Skin of body (tissue), 2 donors: ENCODE measurements around the gene TNFAIP8L3. TPM values are rescaled to one million over a fixed set of nuclear protein-coding genes. Genes with fewer than 3 reads are reported as not detected.

Experiments used
- DNase-seq: peaks from one replicate; lab custom pipeline; 2025; lab: John Stamatoyannopoulos, UW
- total RNA-seq: library from RNA; depleted of rRNA; stranded (reverse); fragments of >200 nt; gene quantifications from one replicate; pipeline ENCODE4 v1.2.3, GENCODE V29; 2014

The TNFAIP8L3 gene
- total RNA-seq, 1 donor from 2014 or later, result 5.8 TPM

DNA sequence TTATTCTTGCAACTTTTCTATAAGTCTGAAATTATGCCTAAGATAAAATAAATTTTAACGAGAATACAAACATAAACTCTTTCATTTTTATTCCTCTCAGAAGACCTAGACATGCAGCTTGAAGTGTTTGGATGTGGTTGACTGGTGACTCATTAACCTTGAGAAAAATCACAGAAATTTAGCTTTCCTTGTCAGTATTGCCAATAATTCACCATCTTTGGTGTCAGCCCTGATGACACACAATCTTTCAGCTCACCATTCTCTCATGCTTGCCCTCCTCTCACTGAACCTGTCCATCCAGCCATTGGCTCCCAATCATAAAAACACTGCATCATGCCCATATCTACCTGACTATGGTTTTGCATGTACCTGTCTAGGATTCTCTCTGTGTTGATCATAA lies 22.6 kb upstream of the TNFAIP8L3 start:
- no peak for DNase-seq

DNA sequence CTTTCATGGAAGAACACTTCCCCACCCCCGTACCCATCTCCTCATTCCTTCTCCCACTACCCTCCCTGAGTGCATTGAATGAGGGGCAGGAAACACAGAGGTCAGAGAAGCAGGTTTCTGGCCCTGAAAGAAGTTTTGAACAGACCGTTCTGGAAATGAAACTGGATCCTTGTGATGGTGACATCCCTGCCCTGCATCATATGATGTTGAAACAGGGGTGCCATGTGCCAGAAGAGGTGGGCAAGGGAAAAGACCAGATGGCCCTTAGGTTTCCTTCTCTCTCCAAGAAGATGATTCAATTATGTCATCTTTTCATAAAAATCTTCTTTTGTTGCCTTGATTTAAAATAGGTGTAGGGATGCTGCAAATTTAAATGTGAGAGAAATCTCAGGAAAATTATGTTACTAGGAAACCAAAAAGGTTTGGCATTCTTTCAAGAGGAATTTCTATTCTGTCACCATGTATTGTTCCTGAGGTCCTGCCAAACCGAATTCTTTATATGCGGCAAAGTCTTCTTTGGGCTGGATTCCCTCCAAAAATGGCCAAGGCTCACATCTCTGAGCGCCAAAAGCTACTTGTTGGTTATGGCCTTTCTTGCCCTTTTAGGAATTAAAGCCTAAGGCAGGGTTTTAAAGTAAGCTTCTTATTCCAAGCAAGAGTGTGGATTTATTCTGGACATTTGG lies 19.9 kb upstream of the TNFAIP8L3 start:
- DNase-seq, result no peak

DNA sequence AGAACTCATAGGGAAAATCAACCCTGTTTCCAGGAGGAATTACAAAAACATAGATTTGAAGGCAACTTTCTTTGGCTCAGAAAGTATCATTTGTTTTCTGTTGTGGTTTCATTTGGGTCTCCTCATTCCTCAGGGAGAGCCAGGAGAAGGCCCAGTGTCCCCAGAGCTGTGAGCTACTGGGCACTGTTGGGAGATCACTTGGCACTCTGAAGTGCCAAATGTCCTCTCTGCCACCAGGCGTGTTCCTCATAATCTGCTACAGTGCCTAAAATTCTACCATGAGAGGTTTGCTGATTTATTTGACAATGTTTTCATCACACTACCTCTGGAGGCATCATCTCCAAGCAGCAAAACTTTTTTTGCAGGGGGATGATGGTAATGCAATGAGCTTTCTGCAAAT lies 17.4 kb upstream of the TNFAIP8L3 start:
- DNase-seq, result no peak

DNA sequence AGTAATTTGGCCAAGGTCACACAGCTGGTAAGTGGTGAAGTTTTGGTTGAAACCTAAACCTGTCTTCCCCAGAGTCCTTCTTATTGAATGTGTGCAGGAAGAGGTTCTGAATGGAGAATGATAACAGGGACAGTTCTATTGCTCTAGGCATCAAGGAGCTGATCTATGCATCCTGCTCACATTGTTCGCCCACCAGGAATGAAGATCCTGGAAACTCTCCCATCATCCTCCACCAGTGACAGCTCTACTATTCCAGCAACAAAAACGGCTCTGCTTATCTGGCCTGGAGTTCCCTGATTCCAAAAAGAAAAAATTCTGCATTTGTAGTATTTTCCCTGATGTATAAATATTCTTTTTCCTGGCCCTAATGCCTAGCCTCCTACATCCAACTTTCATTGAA lies 16.4 kb upstream of the TNFAIP8L3 start:
- DNase-seq, result no peak

DNA sequence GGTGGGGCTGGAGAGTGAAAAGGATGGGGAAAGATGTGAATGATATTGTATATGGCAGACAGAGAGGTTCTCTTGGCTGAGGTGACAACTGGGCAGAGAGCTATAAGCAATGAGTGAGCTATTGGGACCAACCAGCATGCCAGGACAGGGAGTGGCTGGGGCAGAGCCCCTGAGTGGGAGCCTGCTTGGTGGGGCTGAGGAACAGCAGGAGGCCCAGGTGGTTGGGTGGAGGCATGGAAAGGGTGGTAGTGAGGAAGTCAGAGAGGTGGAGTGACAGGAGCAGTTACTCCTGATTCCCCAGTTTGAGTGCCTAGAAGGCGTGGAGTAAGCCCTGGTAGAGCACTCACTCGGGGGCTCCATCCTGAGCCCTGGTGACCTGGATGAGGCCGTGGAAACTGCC lies 15.5 kb upstream of the TNFAIP8L3 start:
- DNase-seq, result no peak

DNA sequence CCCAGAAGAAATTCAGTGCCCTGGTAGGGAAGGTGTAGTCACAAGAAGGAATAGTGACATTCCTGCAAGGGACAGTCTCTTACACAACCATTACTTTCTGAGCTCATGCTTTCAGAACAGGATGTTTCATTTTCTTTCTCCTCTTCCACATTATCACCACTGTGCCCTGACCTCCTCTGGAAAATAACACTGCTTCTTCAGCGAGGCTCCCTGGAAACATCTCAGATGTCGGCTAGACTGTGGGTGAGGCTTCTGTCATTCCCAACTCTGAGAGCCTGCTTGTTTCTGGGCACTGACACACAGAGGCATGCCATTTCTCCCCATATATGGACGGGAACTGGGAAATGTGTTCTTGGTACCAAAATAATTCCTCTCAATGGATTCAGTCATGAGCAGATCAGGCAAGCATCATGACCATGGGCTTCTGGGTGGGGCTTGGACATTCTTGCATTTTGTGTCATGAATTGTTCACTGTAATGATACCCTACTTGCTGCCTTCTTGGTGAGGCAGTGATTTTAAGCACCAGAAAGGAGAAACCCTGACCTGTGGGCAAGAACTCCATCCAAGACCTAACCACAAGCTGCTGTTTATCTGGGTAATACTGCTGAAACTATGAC lies 14.3 kb upstream of the TNFAIP8L3 start:
- no peak for DNase-seq

DNA sequence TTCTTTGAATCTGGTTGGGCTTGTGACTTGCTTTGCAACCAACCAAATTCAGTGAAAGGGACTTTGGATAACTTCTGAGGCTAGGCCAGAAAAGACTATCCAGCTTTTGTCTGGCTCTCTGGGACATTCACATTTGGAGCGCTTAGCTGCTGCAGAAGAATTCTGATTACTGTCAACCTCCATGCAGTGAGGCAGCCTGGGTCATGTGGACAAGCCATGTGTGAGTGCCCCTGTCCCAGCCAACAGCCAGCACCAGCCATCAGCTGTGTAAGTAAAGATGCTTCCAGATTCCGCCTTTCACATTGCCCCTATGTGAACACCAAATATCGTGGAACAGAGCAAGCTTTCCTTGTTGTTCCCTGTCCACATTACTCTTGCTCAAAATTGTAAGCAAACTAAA lies 12.9 kb upstream of the TNFAIP8L3 start:
- no peak for DNase-seq

DNA sequence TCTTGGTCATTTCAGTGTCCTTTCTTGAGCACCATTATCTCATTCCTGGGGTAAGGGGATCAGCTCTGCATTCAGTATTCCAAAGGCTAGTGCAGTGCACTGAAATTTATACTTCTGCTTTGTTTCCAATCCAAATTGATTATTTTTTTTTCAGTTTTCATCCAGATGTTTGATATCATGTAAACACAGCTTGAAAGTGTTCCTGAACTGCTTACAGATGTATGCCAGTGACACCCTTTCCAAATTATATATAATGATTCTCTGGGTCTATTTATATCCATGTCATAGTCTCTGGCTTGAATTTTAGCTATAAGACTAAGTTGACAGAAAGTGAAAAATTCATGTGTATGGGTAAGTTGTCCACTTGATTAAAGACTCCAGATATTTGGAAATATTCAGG lies 11.8 kb upstream of the TNFAIP8L3 start:
- no peak for DNase-seq

DNA sequence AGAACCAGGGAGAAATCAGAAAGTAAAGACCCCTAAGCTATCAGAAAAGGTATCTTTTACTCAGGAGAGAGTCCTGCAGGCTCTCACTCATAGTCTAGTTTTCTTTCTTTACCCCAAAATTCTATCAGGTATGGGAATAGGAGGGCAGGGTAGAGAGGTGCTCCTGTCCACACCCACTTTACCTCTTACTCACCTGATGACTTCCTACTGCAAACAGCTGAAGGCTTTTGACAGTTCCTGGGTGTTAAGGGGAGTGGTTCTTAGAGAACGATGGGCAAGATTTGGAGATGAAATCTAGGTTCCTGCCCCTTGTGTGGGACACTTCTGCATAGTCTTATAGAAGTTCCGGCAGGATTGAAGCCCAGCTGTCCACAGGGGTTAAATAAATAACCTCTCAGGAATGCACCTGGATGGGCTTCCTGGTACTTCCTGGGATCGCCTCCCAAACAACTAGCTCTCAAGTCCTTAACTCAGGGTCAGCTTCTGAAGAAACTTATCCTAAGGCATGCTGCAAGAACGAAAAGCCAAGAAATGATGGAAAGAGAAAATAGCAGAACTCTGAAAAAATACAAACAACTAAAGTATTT lies 10.8 kb upstream of the TNFAIP8L3 start:
- no peak for DNase-seq

DNA sequence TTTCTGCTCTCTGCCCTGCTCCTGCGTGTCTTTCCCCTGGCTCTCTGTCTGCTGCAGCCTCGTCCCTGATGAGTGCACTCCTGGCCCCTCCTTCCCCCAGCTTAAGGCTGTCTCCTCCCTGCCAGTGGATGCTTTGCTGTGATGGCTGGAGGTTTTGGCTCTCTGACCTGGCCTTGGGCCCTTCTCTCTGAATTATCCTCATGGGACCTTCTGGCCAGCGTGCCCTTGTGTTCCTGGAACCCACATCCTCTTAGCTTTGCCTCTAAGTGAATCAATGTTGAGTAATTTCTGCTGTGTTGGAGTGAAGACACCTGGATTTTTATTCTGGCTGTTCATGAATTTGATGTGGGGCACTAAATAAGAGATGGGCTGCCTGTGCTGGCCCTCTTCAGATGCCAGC lies 9.8 kb upstream of the TNFAIP8L3 start:
- DNase-seq, result no peak

DNA sequence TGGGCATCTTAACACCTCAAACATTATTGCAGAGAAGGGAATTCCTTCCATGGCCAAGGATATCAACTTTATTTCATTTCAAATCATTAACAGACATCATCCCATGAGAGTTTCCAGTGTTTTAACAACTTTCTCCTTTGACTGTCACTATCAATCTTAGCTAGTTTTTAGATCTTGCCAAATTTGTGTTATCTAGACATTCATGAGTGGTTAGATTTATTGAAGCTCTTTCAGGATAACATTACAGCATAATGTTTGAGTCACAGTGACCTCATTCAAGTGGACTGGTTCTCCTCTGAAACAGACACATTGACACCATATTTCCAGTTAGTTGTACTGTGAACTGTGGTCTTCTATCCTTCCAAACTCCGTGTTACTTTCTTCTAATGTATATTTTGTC lies 8.6 kb upstream of the TNFAIP8L3 start:
- DNase-seq, result no peak

DNA sequence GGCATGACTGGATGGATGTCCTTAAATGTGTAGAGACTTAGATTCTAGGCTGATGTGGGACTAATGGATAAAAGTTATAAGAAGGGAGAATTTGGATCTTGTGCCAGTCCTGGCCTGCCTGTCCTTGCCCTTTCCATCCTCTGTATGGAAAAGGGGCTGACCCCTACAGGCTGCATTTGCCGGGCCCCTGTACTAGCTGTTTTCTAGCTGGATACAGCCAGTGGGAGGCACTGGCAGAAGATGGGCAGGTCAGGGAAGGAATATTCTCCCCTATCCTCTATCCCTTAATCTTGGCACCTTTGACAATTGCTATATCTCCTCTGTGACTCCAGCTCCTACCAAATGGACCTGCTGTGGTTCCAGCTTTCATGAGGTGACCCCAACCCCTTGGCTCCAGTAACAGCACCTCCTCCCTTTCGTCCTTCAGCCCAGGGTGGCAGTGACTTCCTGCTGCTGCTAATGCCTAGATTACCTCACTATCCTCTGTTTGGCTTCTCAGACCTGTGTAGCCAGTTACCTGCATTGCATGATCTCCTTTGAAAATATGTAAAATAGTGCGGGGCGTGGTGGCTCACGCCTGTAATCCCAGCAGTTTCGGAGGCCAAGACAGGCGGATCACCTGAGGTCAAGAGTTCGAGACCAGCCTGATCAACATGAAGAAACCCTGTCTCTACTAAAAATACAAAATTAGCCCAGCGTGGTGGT lies 6.2 kb upstream of the TNFAIP8L3 start:
- no peak for DNase-seq

DNA sequence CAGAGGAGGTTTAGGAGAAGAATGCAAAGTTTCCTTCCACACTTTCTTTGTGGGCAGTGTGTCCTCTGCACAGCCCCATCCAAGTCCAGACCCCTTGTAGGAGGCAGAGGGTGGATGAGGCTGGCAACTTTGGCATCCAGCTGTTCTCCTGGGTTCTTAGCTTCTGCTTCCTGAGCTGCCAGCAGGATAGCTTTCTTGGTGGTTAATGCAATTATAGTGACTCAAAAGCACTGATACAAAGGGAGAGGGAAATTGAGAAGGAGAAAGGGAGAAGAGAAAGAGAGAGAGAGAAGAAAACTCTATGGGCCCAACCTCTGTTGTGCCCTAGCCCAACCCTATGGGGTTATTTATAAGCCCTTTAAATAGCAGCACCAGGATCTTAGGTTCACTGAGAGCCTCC lies 4.5 kb upstream of the TNFAIP8L3 start:
- no peak for DNase-seq

DNA sequence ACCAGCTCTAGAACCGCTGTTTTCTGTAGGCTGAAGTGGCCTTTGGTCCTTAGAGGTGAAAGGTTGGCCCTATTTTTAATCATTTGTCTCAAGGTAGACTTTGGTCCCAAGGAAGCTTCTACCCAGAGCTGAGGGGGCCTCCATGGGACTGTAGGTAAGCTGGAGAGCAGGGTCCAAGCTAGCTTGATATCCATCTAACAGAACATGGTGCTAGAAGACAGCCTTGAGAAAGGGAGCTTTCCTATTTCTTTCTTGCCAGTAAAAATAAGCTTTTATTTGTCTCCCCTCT lies 3.6 kb upstream of the TNFAIP8L3 start:
- no peak for DNase-seq

DNA sequence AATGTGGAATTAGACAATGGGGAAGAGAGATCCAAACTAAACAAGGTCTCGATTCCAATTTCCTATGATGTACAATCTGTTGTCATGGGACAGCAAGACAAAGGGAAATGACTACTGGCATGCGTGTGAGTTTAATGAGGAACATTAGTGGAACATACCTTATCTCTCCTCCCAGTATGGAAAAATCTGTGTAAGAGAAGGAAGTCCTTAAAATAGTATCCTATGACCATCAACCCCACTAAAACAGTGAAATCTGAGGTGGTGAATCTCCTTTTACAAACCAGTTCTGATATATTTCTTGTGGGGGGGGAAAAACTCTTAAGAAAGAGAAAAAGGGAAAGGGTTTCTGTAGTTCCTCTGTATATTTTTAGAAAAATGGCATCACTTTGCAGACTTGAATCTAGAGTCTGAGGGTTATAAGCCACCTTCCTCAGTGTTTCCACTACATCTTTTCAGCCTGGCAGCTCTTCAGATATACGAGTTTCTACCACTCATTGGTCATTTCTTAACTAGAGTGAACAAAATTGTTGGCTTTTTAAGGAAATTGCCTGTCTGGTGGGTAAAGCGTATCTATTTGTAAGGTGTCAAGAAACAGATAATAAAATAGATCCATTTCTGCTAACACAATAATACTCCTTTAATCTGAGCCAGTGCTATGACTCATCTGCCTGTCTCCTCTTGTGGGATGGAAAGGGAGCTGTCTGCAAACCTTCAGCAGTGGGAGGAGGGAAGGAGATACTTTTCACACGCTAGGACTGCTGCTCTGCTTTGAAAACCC lies 3.0 kb upstream of the TNFAIP8L3 start:
- DNase-seq, result peak; percentile 24

DNA sequence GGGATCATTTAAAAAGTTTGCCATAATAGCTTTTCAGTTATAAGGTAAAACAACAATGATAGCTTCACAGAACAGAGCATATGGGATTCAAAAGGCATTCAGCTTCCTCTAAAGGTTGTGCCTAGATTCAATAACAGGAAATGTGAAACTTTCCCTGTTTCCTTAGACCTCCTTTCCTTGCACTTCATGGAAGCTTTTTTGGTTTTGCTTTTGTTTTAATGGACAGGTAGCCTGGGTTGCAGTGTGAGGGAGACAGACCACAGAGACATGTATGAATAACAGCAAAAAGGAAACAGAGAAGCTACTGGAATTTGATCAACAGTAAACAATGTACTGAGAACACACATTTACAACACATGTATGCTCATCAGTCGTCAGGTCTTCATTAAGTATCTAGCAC lies 2.3 kb upstream of the TNFAIP8L3 start:
- no peak for DNase-seq

DNA sequence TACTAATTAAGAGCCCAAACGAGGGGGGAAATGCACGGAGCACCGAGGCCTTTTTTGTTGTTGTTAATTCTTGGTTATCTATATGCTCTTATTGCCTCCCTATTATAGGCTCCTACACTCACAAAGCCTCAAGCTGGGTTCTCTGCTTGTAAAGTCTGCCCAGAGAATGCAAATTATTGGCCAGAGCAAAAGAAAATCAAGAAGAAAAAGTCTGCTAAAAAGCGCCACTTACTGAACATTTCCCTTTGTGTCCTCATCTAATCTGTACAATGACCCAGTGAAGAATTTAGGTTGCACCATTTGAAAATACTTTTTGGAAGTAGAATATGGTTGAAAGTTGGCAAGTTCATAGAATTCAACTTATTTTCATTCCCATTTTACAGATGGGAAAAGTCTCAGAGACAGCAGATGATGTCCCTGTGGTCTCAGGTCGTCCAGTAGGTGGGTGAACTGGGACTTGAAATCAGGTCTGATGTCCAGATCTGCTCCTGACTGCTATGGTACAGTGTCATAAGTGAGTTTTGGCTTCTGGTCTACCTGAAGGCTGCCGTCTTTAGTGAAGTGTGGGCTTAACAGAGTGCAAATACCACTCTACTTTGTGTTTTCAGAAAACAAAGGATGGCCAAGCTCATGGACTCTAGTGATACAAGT lies 1.1 kb upstream of the TNFAIP8L3 start:
- DNase-seq, result no peak

DNA sequence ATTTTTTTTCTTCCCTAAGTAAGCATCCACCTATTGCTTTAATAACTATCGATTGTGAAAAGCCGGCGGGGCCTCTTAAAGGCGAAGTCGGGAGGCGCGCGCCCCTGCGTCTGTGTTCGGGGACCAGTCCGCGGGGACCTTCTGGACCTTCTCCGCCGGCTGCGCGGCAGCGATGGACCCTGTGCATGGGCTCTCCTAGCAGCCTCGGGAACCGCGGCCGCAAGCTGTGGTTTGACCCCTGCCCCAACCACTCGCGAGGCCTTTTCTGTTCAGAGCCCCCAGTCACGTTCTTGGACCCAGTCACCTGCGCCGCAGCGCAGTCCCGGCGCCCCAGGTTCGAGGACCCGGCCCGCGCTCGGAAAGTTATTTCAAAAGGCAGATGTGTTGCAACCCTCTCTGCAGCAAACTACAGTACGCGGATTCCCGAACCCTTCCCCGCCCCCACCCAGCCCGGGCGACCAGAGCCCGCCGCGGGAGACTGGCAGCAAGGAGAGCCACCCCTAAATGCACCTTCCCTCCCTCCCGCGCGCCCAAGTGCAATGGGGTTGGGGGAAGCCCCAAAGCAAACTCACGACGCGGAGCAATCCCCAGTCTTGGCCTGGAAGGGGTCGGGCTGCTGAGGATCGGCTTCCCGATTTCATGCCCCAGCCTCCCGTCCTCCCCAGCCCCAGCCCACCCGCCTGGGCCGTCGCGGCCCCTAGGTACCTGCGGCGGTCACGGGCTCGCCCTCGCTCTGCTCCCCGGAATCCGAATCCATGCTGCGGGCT lies 684 bp downstream of the TNFAIP8L3 start:
- no peak for DNase-seq

DNA sequence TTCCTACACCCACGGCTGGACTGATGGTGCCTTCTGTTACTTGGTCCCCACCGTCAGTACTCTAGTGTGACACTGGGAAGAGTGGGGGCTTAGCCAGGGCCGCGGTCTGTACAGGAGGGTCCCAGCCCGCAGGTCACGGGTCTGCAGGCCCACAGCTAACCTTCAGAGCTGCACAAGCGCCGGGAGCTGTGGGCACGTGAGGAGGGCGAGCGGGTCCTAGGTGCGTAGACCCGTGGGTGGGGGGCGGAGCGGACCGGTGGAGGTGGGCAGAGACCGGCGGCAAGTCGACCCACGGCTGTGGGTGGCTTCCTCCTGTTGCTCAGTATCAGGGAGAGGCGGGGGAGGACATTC lies 1.2 kb downstream of the TNFAIP8L3 start:
- DNase-seq, result no peak

DNA sequence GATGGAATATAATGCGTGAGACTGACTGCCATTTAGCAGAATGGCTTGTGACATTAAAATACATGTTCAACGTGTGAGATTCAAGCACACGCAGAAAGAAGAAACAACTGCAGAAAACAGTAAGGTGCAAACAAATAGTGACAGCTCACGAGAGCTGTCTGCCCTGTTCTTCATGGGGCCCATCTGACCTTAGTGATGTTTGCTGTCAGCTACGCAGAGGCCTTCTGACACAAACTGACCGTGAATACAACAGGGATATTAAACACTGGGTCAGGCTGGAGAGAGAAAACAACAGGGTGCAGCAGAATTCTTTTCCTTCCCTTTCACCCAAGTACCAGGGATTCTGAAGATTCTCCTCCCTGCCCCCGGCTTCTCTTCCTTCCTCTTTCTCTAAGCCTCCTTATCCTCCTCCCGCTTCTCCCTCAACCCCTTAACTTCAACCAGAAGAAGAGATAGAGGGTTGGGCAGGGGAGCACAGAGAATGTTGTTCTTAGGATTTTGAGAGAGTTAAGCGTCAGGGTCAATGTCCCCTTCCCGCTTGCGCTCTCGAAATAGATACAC lies 2.1 kb downstream of the TNFAIP8L3 start:
- DNase-seq, result no peak

DNA sequence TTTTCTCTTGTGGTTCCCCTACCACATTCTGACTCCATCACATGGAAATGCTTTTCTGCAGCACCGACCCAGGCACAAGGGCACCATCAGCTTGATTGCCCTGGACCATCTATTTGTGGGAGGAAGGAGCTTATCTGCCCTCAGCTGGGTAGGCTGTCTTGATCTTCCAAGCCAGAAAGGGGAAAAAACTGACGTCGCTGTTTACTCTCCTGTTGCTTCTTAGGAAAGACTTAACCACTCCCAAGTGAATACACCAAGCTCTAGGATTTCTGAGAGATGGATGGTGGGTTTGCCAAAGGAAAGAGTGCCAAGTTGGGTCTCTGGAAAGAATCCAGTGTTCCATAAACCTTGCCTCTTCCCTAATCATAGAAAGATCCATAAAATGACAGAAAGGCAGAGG lies 4.0 kb downstream of the TNFAIP8L3 start:
- no peak for DNase-seq
